Kidney tubule cell (primary cell): ENCODE data around the gene FGD3.

ENCODE experiments used
- DNase-seq: peaks from one replicate; pipeline ENCODE4 v3.0.0-alpha.2; 2018; ENCODE audit warnings: low spot score

FGD3 gene

DNA sequence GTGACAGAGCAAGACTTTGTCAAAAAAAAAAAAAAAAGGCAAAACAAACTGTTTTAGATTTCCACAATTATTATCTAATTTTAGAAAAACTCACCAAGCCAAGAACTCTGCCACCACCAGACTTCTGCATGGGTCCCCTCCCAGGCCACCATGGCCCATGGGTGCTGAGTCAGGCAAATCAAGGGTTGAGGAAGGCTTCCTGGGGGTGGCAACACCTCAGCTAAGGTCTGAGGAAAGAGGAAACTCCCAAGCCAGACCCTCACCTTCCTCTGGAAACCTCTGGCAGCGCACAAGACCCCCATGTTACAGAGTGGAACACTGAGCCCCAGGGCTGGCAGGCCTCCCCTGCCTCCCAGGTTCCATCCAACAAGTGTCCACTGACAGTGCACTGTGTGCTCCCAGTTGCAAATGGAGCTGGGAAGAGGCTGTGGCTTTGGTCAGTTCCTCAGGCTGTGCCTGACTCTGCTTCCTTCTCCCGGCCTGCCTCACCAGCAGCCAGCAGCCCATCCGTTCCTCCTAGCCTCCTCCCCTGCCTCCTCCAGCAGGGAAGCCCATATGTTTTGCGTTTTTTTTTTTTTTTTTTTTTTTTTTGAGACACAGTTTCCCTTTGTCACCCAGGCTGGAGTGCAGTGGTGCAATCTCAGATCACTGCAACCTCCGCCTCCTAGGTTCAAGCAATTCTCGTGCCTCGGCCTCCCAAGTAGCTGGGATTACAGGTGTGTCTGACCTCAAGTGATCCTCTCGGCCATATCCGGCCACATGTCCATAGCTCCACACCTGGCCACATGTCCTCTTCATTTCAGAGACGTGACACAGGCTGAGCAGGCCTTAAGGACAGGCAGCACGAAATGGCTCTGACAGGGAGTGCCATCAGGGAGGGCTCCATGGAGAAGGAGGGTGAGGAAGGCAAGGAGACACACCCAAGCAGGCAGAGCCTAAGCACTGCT is 107.7 kb downstream of the FGD3 start:
- DNase-seq, result no peak

GRCh38 chr9:93057042-93057702 is 109.8 kb downstream of the FGD3 start:
- no peak for DNase-seq

- DNase-seq, result no peak
Measured at GRCh38 chr9:93057703-93058354, 110.5 kb downstream of the FGD3 start.

GRCh38 chr9:93058355-93059010 is 111.2 kb downstream of the FGD3 start, which contains the start of gene SUSD3:
SUSD3 (plus strand) TSS chr9:93058701; CDS start chr9:93058743, 42 bp downstream.
- DNase-seq, result peak; percentile 76

DNA sequence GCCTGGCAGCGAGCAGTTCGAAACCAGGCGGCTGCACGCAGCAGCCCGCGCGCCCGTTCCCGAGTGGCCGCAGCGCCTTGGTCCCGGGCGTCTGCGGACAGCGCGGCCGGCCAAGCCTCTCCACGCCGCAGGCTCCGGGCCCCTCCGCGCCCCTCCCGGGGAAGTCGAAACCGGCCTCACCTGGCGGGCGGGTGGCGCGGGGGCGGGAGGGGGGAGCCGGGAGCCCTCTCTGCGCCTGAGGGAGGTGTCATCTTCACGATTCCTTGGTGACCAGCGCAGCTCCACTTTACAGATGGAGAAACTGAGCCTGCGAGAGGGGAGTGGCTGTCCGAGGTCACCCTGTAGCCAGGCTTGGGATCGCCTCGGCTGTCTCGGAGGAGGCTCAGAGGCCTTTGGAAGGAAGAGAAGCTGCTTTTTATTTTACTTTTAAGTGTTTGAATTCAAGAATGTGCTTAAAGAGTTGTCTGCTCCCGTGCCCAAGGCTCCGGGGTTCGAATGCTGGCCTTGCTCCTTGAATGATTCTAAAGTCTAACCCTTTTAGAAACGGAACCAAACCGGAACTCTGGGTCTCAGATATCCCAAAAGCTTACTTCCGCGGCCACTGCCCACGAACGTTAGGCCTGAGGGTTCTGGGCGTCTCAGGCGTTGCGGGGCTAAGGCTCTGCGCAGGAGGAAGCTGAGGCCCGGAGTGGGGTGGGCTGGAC is 111.8 kb downstream of the FGD3 start:
- no peak for DNase-seq

- no peak for DNase-seq
Measured at GRCh38 chr9:93059715-93060578, 112.6 kb downstream of the FGD3 start.

GRCh38 chr9:93060746-93061259 is 113.5 kb downstream of the FGD3 start:
- DNase-seq, result peak; percentile 70

DNA sequence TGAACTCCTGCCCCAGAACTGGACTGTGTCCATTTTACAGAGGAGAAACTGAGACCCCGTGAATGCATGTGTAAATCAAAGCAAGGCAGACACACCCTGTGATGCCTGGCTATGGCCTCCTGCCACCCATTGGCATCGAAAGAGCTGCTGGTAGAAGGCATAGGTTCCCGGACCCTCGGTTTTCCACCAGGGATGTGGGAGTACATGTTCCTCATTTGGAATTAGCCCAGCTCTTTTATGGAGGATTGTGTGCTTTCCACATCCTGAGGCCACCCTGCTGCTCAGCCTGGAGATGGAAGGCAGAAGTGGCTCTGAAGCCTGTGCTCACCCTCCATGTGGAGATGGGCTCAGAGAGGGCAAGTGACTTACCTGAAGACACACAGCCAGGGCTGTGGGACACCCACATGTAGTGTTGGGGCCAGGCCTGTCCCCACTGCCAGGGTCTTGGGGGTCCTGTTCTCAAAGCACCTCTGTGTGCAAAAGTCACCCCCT is 114.0 kb downstream of the FGD3 start:
- no peak for DNase-seq

- peak; percentile 45 for DNase-seq
Measured at GRCh38 chr9:93061791-93062763, 114.8 kb downstream of the FGD3 start.

DNA sequence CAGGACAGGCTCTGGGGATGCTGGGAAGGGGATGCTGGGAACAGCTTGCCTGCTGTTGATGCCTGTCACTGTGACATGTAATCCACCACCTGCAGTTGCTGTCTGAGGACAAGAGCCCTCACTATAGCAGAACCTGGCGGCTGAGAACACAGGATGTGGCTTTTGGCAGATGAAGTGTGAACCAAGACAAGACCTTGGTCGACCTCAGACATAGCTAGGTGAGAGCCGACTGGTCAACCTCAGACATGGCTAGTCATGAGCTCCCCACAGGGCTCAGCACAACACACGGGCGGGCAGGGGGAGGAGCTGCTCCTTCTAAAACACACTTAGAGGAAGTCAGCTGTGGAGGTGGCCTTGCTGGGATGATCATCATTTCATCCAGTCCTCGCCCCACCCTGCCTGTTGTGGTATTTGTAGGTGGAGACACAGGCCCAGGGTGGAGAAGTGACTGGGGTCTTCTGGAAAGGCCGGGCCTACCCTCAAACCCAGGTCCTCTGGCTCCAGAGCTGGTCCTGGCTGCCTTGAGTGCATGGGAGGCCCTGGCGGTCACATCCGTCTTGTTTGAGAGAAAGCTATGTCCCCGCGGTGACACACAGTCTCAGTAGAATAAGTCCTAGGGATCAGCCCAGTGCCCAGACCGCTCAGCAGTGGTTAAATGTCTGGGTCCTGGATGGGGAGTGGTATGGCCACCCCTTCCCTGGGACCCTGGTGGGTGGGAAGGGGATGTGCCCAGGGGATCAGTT is 117.2 kb downstream of the FGD3 start:
- peak; percentile 66 for DNase-seq

DNA sequence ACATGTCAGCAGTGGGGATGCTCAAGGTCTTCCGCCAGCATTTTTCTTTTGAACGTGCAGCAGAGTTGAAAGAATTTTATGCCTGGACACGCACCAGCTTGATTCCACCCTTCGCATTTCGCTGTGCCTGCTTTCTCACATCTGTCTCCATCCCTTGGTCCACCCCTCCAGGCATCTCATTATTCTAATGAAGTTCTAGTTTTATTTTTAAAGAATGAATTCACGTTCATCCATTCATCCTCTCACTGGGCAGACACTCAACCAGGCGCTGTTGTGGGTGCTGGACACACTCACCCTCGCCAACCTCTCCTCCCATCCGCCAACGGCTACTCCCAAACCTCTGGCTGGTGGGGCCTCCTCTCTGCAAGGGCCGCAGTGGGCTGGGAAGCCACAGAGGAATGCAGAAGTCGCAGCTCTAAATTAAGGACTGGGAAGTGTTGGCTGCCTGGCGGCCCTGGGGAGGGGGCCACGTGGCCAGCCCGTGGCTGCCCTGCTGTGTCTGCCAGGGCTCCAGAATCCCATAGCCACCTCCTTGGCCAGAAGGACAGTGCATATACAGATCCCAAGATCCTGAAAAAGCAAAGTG is 117.9 kb downstream of the FGD3 start:
- no peak for DNase-seq

DNA sequence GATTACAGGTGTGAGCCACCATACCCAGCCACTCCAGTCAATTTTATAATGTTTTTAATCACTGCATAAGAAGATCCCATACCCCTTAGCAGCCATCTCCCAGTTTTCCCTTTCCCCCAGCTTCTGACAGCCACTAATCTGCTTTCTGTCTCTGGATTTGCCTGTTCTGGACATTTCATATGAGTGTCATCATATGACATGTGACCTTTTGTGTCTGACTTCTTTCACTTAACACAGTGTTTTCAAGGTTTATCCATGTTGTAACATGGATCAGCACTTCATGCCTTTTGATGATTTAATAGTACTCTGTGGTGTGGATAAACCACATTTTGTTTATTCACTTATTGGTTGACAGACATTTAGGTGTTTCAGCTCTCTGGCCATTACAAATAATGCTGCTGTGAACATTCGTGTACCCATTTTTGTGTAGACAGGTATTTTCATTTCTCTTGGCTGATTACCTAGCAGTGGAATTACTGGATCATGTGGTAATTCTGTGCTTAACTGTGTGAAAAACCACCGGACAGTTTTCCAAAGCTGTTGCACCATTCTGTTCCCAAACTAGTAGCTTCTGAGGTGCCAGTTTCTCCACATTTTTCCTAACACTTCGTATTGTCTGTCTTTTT is 119.8 kb downstream of the FGD3 start:
- DNase-seq, result no peak

GRCh38 chr9:93068956-93069355 is 121.6 kb downstream of the FGD3 start:
- DNase-seq, result no peak

- no peak for DNase-seq
Measured at GRCh38 chr9:93071464-93071863, 124.1 kb downstream of the FGD3 start.

DNA sequence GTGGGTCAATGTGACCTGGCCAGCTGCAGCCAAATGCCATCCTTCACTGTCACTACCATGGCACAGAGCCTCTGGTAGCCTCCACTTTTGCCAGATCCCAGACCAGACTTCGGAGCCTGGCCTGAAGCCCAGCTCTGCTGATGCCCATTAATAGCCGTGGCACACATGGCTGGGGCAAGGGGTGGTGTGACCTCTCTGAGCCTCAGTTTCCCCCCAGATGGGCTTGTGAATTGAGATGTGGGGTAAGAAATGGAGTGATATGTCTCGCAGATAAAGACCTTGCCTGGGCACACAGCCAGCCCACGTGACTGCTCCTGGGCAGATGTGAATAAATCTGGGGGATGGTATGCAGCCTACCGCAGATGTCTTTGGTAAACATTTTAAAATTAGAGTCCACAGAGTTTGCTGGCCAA is 125.1 kb downstream of the FGD3 start:
- DNase-seq, result no peak

DNA sequence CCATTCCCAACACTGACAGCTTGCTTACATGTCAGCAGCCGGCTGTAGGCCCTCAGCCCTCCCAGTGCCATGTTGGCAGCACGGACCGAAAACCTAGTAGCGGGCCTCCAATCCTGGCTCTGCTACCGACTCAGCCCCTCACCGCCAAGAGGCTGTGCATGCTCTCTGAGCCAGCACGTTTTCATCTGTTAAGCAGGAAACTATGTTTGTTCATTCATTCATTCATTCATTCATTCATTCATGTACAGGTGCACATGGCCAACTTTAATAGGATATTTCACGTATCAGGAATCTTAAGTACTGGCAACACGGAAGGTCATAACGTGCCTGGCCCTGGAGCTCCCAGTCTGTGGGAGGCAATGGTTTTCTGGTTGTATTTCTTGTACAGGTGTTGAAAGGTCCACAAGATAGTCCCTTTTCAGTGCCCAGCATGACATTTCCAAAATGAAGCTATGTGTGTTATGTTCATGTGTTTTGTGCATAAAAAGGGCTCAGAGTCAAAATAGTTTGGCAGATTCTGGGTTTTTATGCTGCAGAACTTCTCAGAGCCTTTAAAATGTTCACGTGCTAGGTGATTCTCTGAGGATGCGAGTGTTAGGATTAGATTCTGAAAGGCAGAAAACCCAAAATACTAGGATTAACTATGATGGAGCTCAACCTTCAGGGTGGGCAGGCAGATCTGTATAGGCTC is 128.9 kb downstream of the FGD3 start:
- DNase-seq, result no peak

DNA sequence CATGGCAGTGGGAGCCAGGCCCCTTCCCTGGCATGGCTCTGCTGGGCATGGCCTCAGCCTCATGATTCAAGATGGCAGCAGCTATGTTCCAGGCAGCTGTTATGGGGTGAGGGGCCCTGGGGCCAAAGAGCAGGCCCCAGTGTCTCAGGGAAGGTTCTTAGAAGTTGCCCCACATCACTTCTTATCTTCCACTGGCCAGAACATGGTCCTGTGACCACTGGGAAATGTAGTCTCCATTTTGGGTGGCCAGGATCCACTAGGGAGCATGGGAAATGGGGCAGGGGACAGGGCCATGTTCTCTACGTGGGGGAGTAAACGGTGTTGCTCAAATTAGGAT is 129.4 kb downstream of the FGD3 start:
- DNase-seq, result no peak
